Glutamatergic neuron (in vitro differentiated cells): ENCODE measurements around the gene ZFP28. TPM values are rescaled to one million over a fixed set of nuclear protein-coding genes. Genes with fewer than 3 reads are reported as not detected.

ENCODE experiments used
- DNase-seq: peaks from one replicate; pipeline ENCODE4 v3.0.0; 2022
- H3K27ac Mint-ChIP-seq: one replicate; pipeline ENCODE4 v1.8.0; 2020; ENCODE audit warnings: mild to moderate bottlenecking, mixed read lengths, inconsistent platforms; ENCODE audit not compliant: unreplicated experiment
- H3K27me3 Mint-ChIP-seq: one replicate; pipeline ENCODE4 v1.8.0; 2020; ENCODE audit warnings: mild to moderate bottlenecking, moderate library complexity, mixed read lengths, inconsistent platforms; ENCODE audit not compliant: unreplicated experiment
- H3K36me3 Mint-ChIP-seq: one replicate; pipeline ENCODE4 v1.8.0; 2020; ENCODE audit warnings: mild to moderate bottlenecking, mixed read lengths, inconsistent platforms; ENCODE audit not compliant: unreplicated experiment
- H3K4me1 Mint-ChIP-seq: one replicate; pipeline ENCODE4 v1.8.0; 2020; ENCODE audit warnings: mild to moderate bottlenecking, low read depth, mixed read lengths, inconsistent platforms; ENCODE audit not compliant: unreplicated experiment
- H3K4me3 Mint-ChIP-seq: one replicate; pipeline ENCODE4 v1.8.0; 2020; ENCODE audit warnings: mild to moderate bottlenecking, mixed read lengths, inconsistent platforms; ENCODE audit not compliant: unreplicated experiment
- H3K9me3 Mint-ChIP-seq: one replicate; pipeline ENCODE4 v1.8.0; 2020; ENCODE audit warnings: mild to moderate bottlenecking, moderate library complexity, mixed read lengths, inconsistent platforms; ENCODE audit not compliant: unreplicated experiment
- long read RNA-seq: library from polyadenylated mRNA; unstranded; transcript quantifications from one replicate; pipeline ENCODE4 v2.0.0, GENCODE V29; 2020; ENCODE audit not compliant: unreplicated experiment
- total RNA-seq: library from RNA; stranded (reverse); fragmentation: NEBNext Ultra II Directional; extraction: Animal tissue kit (Norgen Biotek cat#: 25700); gene quantifications from one replicate; pipeline ENCODE4 v1.2.1, GENCODE V29; 2021; ENCODE audit not compliant: unreplicated experiment
- TF ChIP-seq, protein P1 (sequence below): fragments of 200-600 bp; sonication (generic); IDR thresholded peaks from one replicate; pipeline ENCODE4 v1.5.0; 2021; ENCODE audit not compliant: partially characterized antibody, unreplicated experiment

Gene ZFP28
- total RNA-seq = 25.9 TPM
- long read RNA-seq, partial matches to known transcripts = 0 of 4 reads
- long read RNA-seq, other reads (novel, unspliced or antisense) = 1 of 4 reads

DNA sequence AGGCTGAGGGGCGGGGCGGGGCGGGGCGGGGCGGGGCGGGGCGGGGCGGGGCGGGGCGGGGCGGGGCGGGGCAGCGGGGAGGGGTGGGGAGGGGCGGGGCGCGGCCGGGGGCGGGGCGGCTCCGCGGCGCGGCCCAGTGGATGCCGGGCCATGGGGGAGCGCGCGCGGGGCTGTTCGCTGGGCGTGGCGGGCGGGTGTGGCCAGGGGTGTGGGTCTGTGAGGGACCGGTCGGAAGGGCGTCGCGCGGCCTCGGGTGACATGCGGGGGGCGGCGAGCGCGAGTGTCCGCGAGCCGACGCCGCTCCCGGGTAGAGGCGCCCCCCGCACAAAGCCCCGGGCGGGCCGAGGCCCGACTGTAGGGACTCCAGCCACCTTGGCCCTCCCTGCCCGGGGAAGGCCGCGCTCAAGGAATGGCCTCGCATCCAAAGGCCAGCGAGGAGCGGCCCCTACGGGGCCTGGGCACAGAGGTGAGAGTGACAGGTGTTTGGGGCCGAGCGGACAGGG is at the start of gene ZFP28:
TSS of gene ZFP28 (plus strand) at position 188 of the 503 bp plus-strand sequence. CDS start at position 259, 71 bp downstream.
- Mint-ChIP-seq H3K4me1 (no peaks in the 10 kb centered on the region), H3K4me3 (peak within 1 kb of the TSS; percentile 92), H3K36me3 (peaks cover 46% of the 10 kb centered on the region), H3K27me3 (peaks cover 13% of the 10 kb centered on the region), H3K9me3 (peaks cover 39% of the 10 kb centered on the region), H3K27ac (peak within 1 kb of the TSS; percentile 93)
- TF ChIP-seq, protein P1, sequence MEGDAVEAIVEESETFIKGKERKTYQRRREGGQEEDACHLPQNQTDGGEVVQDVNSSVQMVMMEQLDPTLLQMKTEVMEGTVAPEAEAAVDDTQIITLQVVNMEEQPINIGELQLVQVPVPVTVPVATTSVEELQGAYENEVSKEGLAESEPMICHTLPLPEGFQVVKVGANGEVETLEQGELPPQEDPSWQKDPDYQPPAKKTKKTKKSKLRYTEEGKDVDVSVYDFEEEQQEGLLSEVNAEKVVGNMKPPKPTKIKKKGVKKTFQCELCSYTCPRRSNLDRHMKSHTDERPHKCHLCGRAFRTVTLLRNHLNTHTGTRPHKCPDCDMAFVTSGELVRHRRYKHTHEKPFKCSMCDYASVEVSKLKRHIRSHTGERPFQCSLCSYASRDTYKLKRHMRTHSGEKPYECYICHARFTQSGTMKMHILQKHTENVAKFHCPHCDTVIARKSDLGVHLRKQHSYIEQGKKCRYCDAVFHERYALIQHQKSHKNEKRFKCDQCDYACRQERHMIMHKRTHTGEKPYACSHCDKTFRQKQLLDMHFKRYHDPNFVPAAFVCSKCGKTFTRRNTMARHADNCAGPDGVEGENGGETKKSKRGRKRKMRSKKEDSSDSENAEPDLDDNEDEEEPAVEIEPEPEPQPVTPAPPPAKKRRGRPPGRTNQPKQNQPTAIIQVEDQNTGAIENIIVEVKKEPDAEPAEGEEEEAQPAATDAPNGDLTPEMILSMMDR = no peak
- DNase-seq = peak; percentile 85

DNA sequence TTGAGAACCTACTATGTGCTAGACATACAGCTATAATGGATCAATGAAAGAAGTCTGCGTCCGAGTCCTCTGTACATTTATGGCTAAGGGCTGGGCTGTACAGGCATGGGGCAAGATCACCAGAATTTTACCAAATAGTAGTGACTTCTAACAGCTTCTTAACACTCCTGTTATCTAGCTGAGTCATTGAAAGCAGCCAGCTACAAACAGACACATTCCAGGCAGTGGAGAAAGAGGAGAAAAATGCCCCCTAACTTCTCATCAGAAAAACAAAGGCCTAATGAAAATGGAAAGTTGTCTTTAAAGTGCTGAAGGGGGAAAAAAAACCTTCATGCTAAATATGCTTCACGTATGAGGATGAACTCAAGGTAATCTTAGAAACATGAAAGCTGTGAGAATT is 47.3 kb upstream of the ZFP28 start:
- no peak for DNase-seq
- H3K36me3 Mint-ChIP-seq = peaks cover 37% of the 10 kb centered on the region
- TF ChIP-seq, protein P1 = no peak
- H3K9me3 Mint-ChIP-seq = peaks cover 6% of the 10 kb centered on the region
- H3K4me1 Mint-ChIP-seq = no peaks in the 10 kb centered on the region
- H3K27ac Mint-ChIP-seq = no peak overlapping the region
- H3K4me3 Mint-ChIP-seq = no peak overlapping the region
- H3K27me3 Mint-ChIP-seq = no peaks in the 10 kb centered on the region

DNA sequence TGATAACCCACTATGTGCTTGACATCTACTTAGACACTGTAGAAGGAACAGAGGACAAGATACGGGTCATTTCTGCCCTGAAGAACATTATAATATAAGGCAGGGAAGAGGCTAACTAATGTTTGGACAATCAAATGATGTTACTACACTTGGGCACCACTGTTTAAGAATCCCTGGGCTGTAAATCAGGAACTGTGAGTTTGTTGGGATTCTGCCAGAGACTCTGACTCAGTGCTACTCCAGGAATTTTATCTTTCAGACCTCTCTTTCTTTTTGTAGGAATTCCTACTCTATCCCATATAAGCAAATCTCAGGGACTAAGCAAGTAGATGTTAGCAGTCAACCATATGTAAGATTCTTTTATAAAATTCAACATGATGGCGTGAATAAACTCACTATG is 34.2 kb upstream of the ZFP28 start:
- peaks cover 15% of the 10 kb centered on the region for H3K36me3 Mint-ChIP-seq
- peaks cover 5% of the 10 kb centered on the region for H3K27me3 Mint-ChIP-seq
- no peak overlapping the region for H3K4me3 Mint-ChIP-seq
- peaks cover 8% of the 10 kb centered on the region for H3K9me3 Mint-ChIP-seq
- H3K27ac Mint-ChIP-seq = no peak overlapping the region
- DNase-seq = no peak
- no peaks in the 10 kb centered on the region for H3K4me1 Mint-ChIP-seq
- TF ChIP-seq, protein P1 = no peak

DNA sequence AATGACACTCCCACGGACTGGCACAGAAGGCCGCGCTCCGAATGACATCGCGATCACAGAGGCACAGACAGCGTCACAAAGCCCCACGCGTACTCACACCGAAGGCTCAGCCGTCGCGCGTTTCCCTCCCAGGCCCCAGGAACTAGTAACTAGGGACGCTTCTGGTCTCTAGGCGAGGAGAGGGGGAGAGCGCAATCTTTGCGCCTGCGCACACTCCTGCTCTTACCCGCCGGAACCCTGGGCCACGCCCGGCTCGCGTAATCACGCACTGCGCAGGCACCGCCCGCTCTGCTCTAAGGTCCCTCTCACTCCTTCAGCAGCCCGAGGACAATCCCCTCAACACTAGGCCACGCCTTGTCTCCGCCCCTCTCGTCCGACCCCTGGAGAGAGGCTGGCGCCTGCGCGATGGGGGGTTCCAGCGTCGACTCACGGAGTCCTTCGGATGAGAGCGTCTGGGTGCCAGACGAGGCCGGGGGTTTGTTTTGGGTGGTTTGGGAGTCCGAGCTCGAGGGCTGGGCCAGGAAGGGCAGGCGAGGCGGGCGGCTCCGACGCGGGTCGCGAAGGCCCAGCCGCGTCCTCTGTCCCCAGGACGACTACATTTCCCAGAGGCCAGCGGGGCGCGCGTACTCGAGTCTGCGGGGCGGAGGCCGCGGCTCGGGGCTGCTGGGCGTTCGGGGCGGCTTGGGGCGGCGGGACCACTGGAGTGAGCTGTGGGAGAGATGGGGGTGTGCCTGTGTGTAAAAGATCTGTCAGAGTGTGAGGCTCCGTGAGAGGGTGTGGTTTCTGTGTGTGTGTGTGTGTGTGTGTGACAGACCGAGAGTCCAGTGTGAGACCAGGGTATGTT is 31.1 kb upstream of the ZFP28 start, which contains the start of gene ZNF471:
TSS of gene ZNF471 (plus strand) at position 410 of the 844 bp plus-strand sequence. CDS start 3,717 bp downstream, outside the sequence.
- Mint-ChIP-seq H3K27ac (peak within 1 kb of the TSS; percentile 64), H3K27me3 (peaks cover 5% of the 10 kb centered on the region), H3K4me1 (no peaks in the 10 kb centered on the region), H3K36me3 (peaks cover 1% of the 10 kb centered on the region), H3K9me3 (peaks cover 5% of the 10 kb centered on the region), H3K4me3 (no peak within 1 kb of the TSS)
- TF ChIP-seq, protein P1 = no peak
- peak; percentile 98 for DNase-seq
